Trophoblast cell (in vitro differentiated cells and primary cell): Measurements from ENCODE around the gene SLC25A33.

Experiments used
- DNase-seq, 2 donors: peaks; one replicate each; pipeline ENCODE4 v3.0.0-alpha.2; 2016
- H2AFZ ChIP-seq: 2 replicates; pipeline ENCODE4 v1.6.1; 2013; ENCODE audit warnings: low read length, moderate library complexity, mild to moderate bottlenecking; ENCODE audit not compliant: insufficient read depth, poor library complexity
- H2AK5ac ChIP-seq: 2 replicates; pipeline ENCODE4 v1.6.1; 2013; ENCODE audit warnings: mild to moderate bottlenecking, low read length
- H2BK120ac ChIP-seq: 2 replicates; pipeline ENCODE4 v1.6.1; 2013; ENCODE audit warnings: low read length, mild to moderate bottlenecking, moderate library complexity; ENCODE audit not compliant: insufficient read depth, poor library complexity
- H2BK12ac ChIP-seq: 2 replicates; pipeline ENCODE4 v1.6.1; 2013; ENCODE audit warnings: mild to moderate bottlenecking, low read length, moderate library complexity
- H2BK5ac ChIP-seq: 2 replicates; pipeline ENCODE4 v1.6.1; 2013; ENCODE audit warnings: low read length, low read depth, moderate library complexity, mild to moderate bottlenecking; ENCODE audit not compliant: poor library complexity
- H3K14ac ChIP-seq: 2 replicates; pipeline ENCODE4 v1.6.1; 2013; ENCODE audit warnings: mild to moderate bottlenecking, low read length
- H3K18ac ChIP-seq: 2 replicates; pipeline ENCODE4 v1.6.1; 2013; ENCODE audit warnings: mild to moderate bottlenecking, low read length
- H3K23ac ChIP-seq: 2 replicates; pipeline ENCODE4 v1.6.1; 2013; ENCODE audit warnings: low read length
- H3K27ac ChIP-seq: 2 replicates; pipeline ENCODE4 v1.5.1; 2013; ENCODE audit warnings: low read depth, mild to moderate bottlenecking, inconsistent platforms, low read length, moderate library complexity
- H3K27me3 ChIP-seq: 2 replicates; pipeline ENCODE4 v1.6.1; 2013; ENCODE audit warnings: inconsistent platforms, mild to moderate bottlenecking, low read length, moderate library complexity; ENCODE audit not compliant: insufficient read depth
- H3K36me3 ChIP-seq, 2 experiments: 1 replicate in 1 of 2; 2 replicates in 1 of 2; pipeline ENCODE4 v1.6.1; 2013; ENCODE audit warnings: low read length in 2 of 2, mild to moderate bottlenecking in 2 of 2, moderate library complexity in 1 of 2; ENCODE audit not compliant: insufficient read depth in 2 of 2, control insufficient read depth in 1 of 2
- H3K4ac ChIP-seq: 2 replicates; pipeline ENCODE4 v1.6.1; 2013; ENCODE audit warnings: low read depth, mild to moderate bottlenecking, low read length, moderate library complexity
- H3K4me1 ChIP-seq, 2 experiments: 1 replicate in 1 of 2; 2 replicates in 1 of 2; pipeline ENCODE4 v1.6.1; 2013; ENCODE audit warnings: low read length in 2 of 2, mild to moderate bottlenecking in 2 of 2, moderate library complexity in 1 of 2; ENCODE audit not compliant: insufficient read depth in 2 of 2, control insufficient read depth in 1 of 2
- H3K4me2 ChIP-seq: 2 replicates; pipeline ENCODE4 v1.6.1; 2013; ENCODE audit warnings: inconsistent platforms, mild to moderate bottlenecking, low read length, moderate library complexity
- H3K4me3 ChIP-seq: 2 replicates; pipeline ENCODE4 v1.5.1; 2013; ENCODE audit warnings: mild to moderate bottlenecking, low read depth, low read length, inconsistent platforms
- H3K79me1 ChIP-seq: one replicate; pipeline ENCODE4 v1.6.1; 2013; ENCODE audit warnings: low read length
- H3K79me2 ChIP-seq: 2 replicates; pipeline ENCODE4 v1.6.1; 2013; ENCODE audit warnings: low read length, mild to moderate bottlenecking; ENCODE audit not compliant: control insufficient read depth, insufficient read depth, poor library complexity
- H3K9ac ChIP-seq: 2 replicates; pipeline ENCODE4 v1.6.1; 2013; ENCODE audit warnings: mild to moderate bottlenecking, low read length
- H3K9me3 ChIP-seq: 2 replicates; pipeline ENCODE4 v1.6.1; 2013; ENCODE audit warnings: low read depth, mild to moderate bottlenecking, control low read depth, inconsistent platforms, low read length; ENCODE audit not compliant: insufficient read depth
- H4K12ac ChIP-seq: 2 replicates; pipeline ENCODE4 v1.6.1; 2013; ENCODE audit warnings: low read depth, mild to moderate bottlenecking, low read length, moderate library complexity
- H4K8ac ChIP-seq: 2 replicates; pipeline ENCODE4 v1.6.1; 2013; ENCODE audit warnings: low read depth, mild to moderate bottlenecking, low read length, moderate library complexity
- H4K91ac ChIP-seq: one replicate; pipeline ENCODE4 v1.6.1; 2013; ENCODE audit warnings: low read depth, mild to moderate bottlenecking, low read length, moderate library complexity
- WGBS: extraction: QIAGEN DNeasy Blood & Tissue Kit; methylation state at CpG from one replicate; pipeline ENCODE4 v1.1.7; 2013; ENCODE audit warnings: missing lambda C conversion rate; ENCODE audit not compliant: insufficient read length, insufficient coverage; ENCODE audit errors: extremely low coverage; 5-methylcytosine and 5-hydroxymethylcytosine counted together

The SLC25A33 gene

GRCh38 chr1:9606948-9607347 lies 67.7 kb downstream of the SLC25A33 start:
- Histone ChIP-seq H3K4me1 (no peaks in the 10 kb centered on the region), H3K4me2 (no peak overlapping the region), H2AFZ (no peak overlapping the region), H2BK5ac (no peak overlapping the region), H2AK5ac (no peak overlapping the region), H3K18ac (no peak overlapping the region), H3K14ac (no peak overlapping the region), H3K79me2 (no peaks in the 10 kb centered on the region), H3K27me3 (no peaks in the 10 kb centered on the region), H3K4me3 (no peak overlapping the region), H2BK120ac (no peak overlapping the region), H2BK12ac (no peak overlapping the region), H4K8ac (no peak overlapping the region), H3K79me1 (no peaks in the 10 kb centered on the region), H3K9ac (no peak overlapping the region), H3K27ac (no peak overlapping the region), H3K9me3 (peaks cover 3% of the 10 kb centered on the region), H4K91ac (no peak overlapping the region), H3K23ac (no peak overlapping the region), H4K12ac (no peak overlapping the region), H3K4ac (no peak overlapping the region), H3K36me3 (peaks cover 34 to 45% of the 10 kb centered on the region in 2 experiments)
- no CpG with 5 or more reads among the region's 10 CpGs for WGBS
- DNase-seq, result no peak

- Histone ChIP-seq H2BK5ac (no peak overlapping the region), H3K27me3 (no peaks in the 10 kb centered on the region), H4K91ac (no peak overlapping the region), H2BK12ac (no peak overlapping the region), H3K4ac (no peak overlapping the region), H3K18ac (no peak overlapping the region), H4K12ac (no peak overlapping the region), H3K23ac (no peak overlapping the region), H2AK5ac (no peak overlapping the region), H2BK120ac (no peak overlapping the region), H3K4me3 (no peak overlapping the region), H3K9me3 (peaks cover 3% of the 10 kb centered on the region), H3K9ac (no peak overlapping the region), H3K36me3 (peaks cover 32 to 41% of the 10 kb centered on the region in 2 experiments), H3K27ac (no peak overlapping the region), H3K79me1 (no peaks in the 10 kb centered on the region), H3K79me2 (no peaks in the 10 kb centered on the region), H3K4me2 (no peak overlapping the region), H4K8ac (no peak overlapping the region), H3K4me1 (no peaks in the 10 kb centered on the region), H3K14ac (no peak overlapping the region), H2AFZ (no peak overlapping the region)
- WGBS, result no CpG with 5 or more reads among the region's 19 CpGs
- DNase-seq, result no peak
Measured at GRCh38 chr1:9607352-9607751, 68.1 kb downstream of the SLC25A33 start.

- Histone ChIP-seq H4K12ac (no peak overlapping the region), H3K9me3 (no peaks in the 10 kb centered on the region), H3K9ac (no peak overlapping the region), H2AFZ (no peak overlapping the region), H2BK5ac (no peak overlapping the region), H3K36me3 (peaks cover 31 to 34% of the 10 kb centered on the region in 2 experiments), H3K79me2 (no peaks in the 10 kb centered on the region), H3K23ac (no peak overlapping the region), H3K14ac (no peak overlapping the region), H3K4me1 (no peaks in the 10 kb centered on the region), H3K4me3 (no peak overlapping the region), H2AK5ac (no peak overlapping the region), H4K8ac (no peak overlapping the region), H3K4me2 (no peak overlapping the region), H3K79me1 (no peaks in the 10 kb centered on the region), H3K27me3 (no peaks in the 10 kb centered on the region), H3K18ac (no peak overlapping the region), H3K4ac (no peak overlapping the region), H4K91ac (no peak overlapping the region), H3K27ac (no peak overlapping the region), H2BK120ac (no peak overlapping the region), H2BK12ac (no peak overlapping the region)
- no CpG with 5 or more reads among the region's 5 CpGs for WGBS
- DNase-seq, result no peak
Measured at GRCh38 chr1:9609998-9610397, 70.7 kb downstream of the SLC25A33 start.

- Histone ChIP-seq H3K4me2 (no peak overlapping the region), H3K4ac (no peak overlapping the region), H3K9me3 (no peaks in the 10 kb centered on the region), H2AK5ac (no peak overlapping the region), H2BK12ac (no peak overlapping the region), H3K18ac (no peak overlapping the region), H3K4me3 (no peak overlapping the region), H2AFZ (no peak overlapping the region), H2BK120ac (no peak overlapping the region), H3K9ac (no peak overlapping the region), H3K79me1 (no peaks in the 10 kb centered on the region), H4K91ac (no peak overlapping the region), H3K36me3 (peaks cover 31 to 34% of the 10 kb centered on the region in 2 experiments), H4K8ac (no peak overlapping the region), H2BK5ac (no peak overlapping the region), H4K12ac (no peak overlapping the region), H3K27ac (no peak overlapping the region), H3K14ac (no peak overlapping the region), H3K27me3 (no peaks in the 10 kb centered on the region), H3K23ac (no peak overlapping the region), H3K79me2 (no peaks in the 10 kb centered on the region), H3K4me1 (no peaks in the 10 kb centered on the region)
- no peak for DNase-seq
- no CpG with 5 or more reads among the region's 25 CpGs for WGBS
Measured at GRCh38 chr1:9610548-9610947, 71.3 kb downstream of the SLC25A33 start.
